Natural killer cell (primary cell): ENCODE data around the gene ZNF862. TPM values are rescaled to one million over a fixed set of nuclear protein-coding genes. Genes with fewer than 3 reads are reported as not detected.

Experiments
- ATAC-seq, 3 donors: fragments of 150-1000 bp in 2 of 3; fragments of 200-7000 bp in 1 of 3; cut with Tn5 transposase; 1 replicate in 1 of 3; 2 replicates in 2 of 3; pipeline ENCODE4 v1.10.0; 2021; ENCODE audit warnings: mild to moderate bottlenecking in 2 of 3, moderate library complexity in 2 of 3
- DNase-seq, 2 donors: peaks; one replicate each; pipeline versions ENCODE4 v3.0.0 to v3.0.0-alpha.2; 2013 to 2021; ENCODE audit warnings: mixed read lengths in 1 of 2
- H3K27ac ChIP-seq: one replicate; pipeline ENCODE4 v1.5.1; 2013; ENCODE audit warnings: mild to moderate bottlenecking, low read length
- H3K27me3 ChIP-seq: one replicate; pipeline ENCODE4 v1.6.1; 2013; ENCODE audit warnings: low read length; ENCODE audit not compliant: control insufficient read depth, insufficient read depth
- H3K36me3 ChIP-seq: one replicate; pipeline ENCODE4 v1.6.1; 2013; ENCODE audit warnings: low read length; ENCODE audit not compliant: control insufficient read depth, insufficient read depth
- H3K4me1 ChIP-seq: one replicate; pipeline ENCODE4 v1.6.1; 2013; ENCODE audit warnings: low read length; ENCODE audit not compliant: control insufficient read depth, insufficient read depth
- H3K4me3 ChIP-seq: one replicate; pipeline ENCODE4 v1.5.1; 2013; ENCODE audit warnings: low read length
- H3K9me3 ChIP-seq: one replicate; pipeline ENCODE4 v1.6.1; 2013; ENCODE audit warnings: low read length; ENCODE audit not compliant: control insufficient read depth, insufficient read depth
- H3K27ac Mint-ChIP-seq, 2 donors: one replicate each; pipeline ENCODE4 v1.8.0; 2022; ENCODE audit warnings: mild to moderate bottlenecking in 2 of 2, mixed read lengths in 2 of 2, moderate library complexity in 1 of 2
- H3K27me3 Mint-ChIP-seq, 2 donors: one replicate each; pipeline ENCODE4 v1.8.0; 2022; ENCODE audit warnings: low read depth in 2 of 2, mixed read lengths in 2 of 2
- H3K36me3 Mint-ChIP-seq: one replicate; pipeline ENCODE4 v1.8.0; 2022; ENCODE audit warnings: mixed read lengths
- H3K4me1 Mint-ChIP-seq, 2 donors: one replicate each; pipeline ENCODE4 v1.8.0; 2022; ENCODE audit warnings: mixed read lengths in 2 of 2
- H3K4me3 Mint-ChIP-seq: one replicate; pipeline ENCODE4 v1.8.0; 2022; ENCODE audit warnings: mild to moderate bottlenecking, moderate library complexity, mixed read lengths
- H3K9me3 Mint-ChIP-seq, 2 donors: one replicate each; pipeline ENCODE4 v1.8.0; 2022; ENCODE audit warnings: mixed read lengths in 2 of 2
- CTCF ChIP-seq: fragments of 200-600 bp; IDR thresholded peaks from one replicate; pipeline ENCODE4 v1.8.0; 2022; ENCODE audit warnings: antibody characterized with exemption
- WGBS: methylation state at CpG from one replicate; pipeline ENCODE4 v1.1.7; 2013; ENCODE audit warnings: missing lambda C conversion rate; ENCODE audit not compliant: insufficient coverage; 5-methylcytosine and 5-hydroxymethylcytosine counted together
- intact Hi-C: fragments of 100-400 bp; cut with micrococcal nuclease; formaldehyde crosslinking; loops from one replicate; pipeline ENCODE4 v1.14.2; 2022
- total RNA-seq, 4 donors: library from RNA; stranded (reverse); fragments of 120-200 nt in 1 of 4; gene quantifications; one replicate each; pipeline versions ENCODE4 v1.2.3 to v1.2.4, GENCODE V29; 2013 to 2022

Gene ZNF862
- total RNA-seq, 3 donors from 2014 or later (not counting 1 experiment from before 2014, with no cell fraction given): 21.4 to 28.9 (median 21.7) TPM

GRCh38 chr7:149875396-149875795 is 37.2 kb downstream of the ZNF862 start:
- Histone ChIP-seq H3K36me3 (peaks cover 2% of the 10 kb centered on the region), H3K9me3 (no peaks in the 10 kb centered on the region), H3K27me3 (no peaks in the 10 kb centered on the region), H3K4me1 (peaks cover 34% of the 10 kb centered on the region), H3K4me3 (no peak overlapping the region), H3K27ac (no peak overlapping the region)
- intact Hi-C loops: no loop called here
- ATAC-seq (no peak), DNase-seq (no peak)
- Mint-ChIP-seq H3K36me3 (no peaks in the 10 kb centered on the region), H3K27me3 (no peaks in the 10 kb centered on the region), H3K4me1 (peaks cover 39 to 48% of the 10 kb centered on the region in 2 donors), H3K9me3 (no peaks in the 10 kb centered on the region), H3K4me3 (peak overlapping the region; percentile 92), H3K27ac (peak overlapping the region in 1 of 2 donors; percentile 19)
- no peak for TF ChIP-seq CTCF
- WGBS: 100% methylated on average over 4 of the region's 4 CpGs

GRCh38 chr7:149877890-149878522 is 39.8 kb downstream of the ZNF862 start:
- H3K27ac ChIP-seq: no peak overlapping the region
- ATAC-seq (no peak), DNase-seq (no peak)
- H3K27me3 ChIP-seq: no peaks in the 10 kb centered on the region
- H3K27me3 Mint-ChIP-seq: no peaks in the 10 kb centered on the region
- intact Hi-C loops: no loop called here
- H3K36me3 Mint-ChIP-seq: no peaks in the 10 kb centered on the region
- H3K4me1 ChIP-seq: peaks cover 15% of the 10 kb centered on the region
- no peak for TF ChIP-seq CTCF
- no peak overlapping the region for H3K4me3 ChIP-seq
- H3K27ac Mint-ChIP-seq: no peak overlapping the region
- WGBS: 88% methylated on average over 16 of the region's 16 CpGs
- peaks cover 17 to 33% of the 10 kb centered on the region in 2 donors for H3K4me1 Mint-ChIP-seq
- H3K9me3 ChIP-seq: no peaks in the 10 kb centered on the region
- no peaks in the 10 kb centered on the region for H3K9me3 Mint-ChIP-seq
- H3K4me3 Mint-ChIP-seq: no peak overlapping the region
- H3K36me3 ChIP-seq: peaks cover 2% of the 10 kb centered on the region

- intact Hi-C loops: no loop called here
- Mint-ChIP-seq H3K27ac (no peak overlapping the region), H3K9me3 (no peaks in the 10 kb centered on the region), H3K4me1 (peaks cover 20 to 35% of the 10 kb centered on the region in 2 donors), H3K4me3 (no peak overlapping the region), H3K27me3 (no peaks in the 10 kb centered on the region), H3K36me3 (no peaks in the 10 kb centered on the region)
- H3K27ac ChIP-seq: no peak overlapping the region
- 90% methylated on average over 13 of the region's 13 CpGs for WGBS
- no peaks in the 10 kb centered on the region for H3K27me3 ChIP-seq
- H3K36me3 ChIP-seq: peaks cover 2% of the 10 kb centered on the region
- H3K9me3 ChIP-seq: no peaks in the 10 kb centered on the region
- peaks cover 18% of the 10 kb centered on the region for H3K4me1 ChIP-seq
- no peak overlapping the region for H3K4me3 ChIP-seq
- no peak for ATAC-seq
- TF ChIP-seq CTCF: no peak
- DNase-seq: no peak
Observed at GRCh38 chr7:149878523-149878921, 40.3 kb downstream of the ZNF862 start.

- H3K4me3 Mint-ChIP-seq: no peak overlapping the region
- no peaks in the 10 kb centered on the region for H3K9me3 ChIP-seq
- intact Hi-C loops: no loop called here
- H3K36me3 ChIP-seq: peaks cover 2% of the 10 kb centered on the region
- no peak for ATAC-seq
- 94% methylated on average over 14 of the region's 14 CpGs for WGBS
- H3K27me3 Mint-ChIP-seq: no peaks in the 10 kb centered on the region
- H3K4me3 ChIP-seq: no peak overlapping the region
- H3K4me1 Mint-ChIP-seq: peaks cover 21 to 31% of the 10 kb centered on the region in 2 donors
- H3K27ac Mint-ChIP-seq: no peak overlapping the region
- no peak overlapping the region for H3K27ac ChIP-seq
- DNase-seq: no peak
- no peak for TF ChIP-seq CTCF
- no peaks in the 10 kb centered on the region for H3K36me3 Mint-ChIP-seq
- no peaks in the 10 kb centered on the region for H3K9me3 Mint-ChIP-seq
- peaks cover 16% of the 10 kb centered on the region for H3K4me1 ChIP-seq
- H3K27me3 ChIP-seq: no peaks in the 10 kb centered on the region
Observed at GRCh38 chr7:149879271-149879743, 41.1 kb downstream of the ZNF862 start.
